ENCODE measurements around the gene BMP8B.
"Not testable (repeated sequence)": the region's sequence is repeated elsewhere in the genome, so short reads cannot be mapped to it uniquely, and the experiment has no call there.

BMP8B gene

DNA sequence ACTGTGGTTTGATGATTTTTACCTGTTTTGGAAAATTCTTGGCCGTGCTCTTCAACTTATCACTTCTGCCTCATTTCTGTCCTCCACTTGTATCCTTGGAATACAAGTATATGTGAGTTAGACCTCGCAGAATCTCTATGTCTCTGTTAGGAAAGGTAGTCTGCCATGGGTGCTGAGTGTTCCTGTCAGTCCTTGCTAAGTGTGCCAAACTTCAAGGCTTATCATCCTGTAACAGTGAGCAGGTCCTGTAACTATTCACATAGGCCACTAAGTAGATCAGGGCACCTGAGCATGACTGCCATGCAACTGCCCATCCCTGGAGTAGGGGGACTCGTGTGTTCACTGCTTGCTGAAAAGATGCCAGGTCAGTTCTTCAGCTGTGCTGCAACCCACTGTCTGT, 24.2 kb upstream of the BMP8B start:
- DNase-seq (ENCODE audit: low read depth), result no peak

DNA sequence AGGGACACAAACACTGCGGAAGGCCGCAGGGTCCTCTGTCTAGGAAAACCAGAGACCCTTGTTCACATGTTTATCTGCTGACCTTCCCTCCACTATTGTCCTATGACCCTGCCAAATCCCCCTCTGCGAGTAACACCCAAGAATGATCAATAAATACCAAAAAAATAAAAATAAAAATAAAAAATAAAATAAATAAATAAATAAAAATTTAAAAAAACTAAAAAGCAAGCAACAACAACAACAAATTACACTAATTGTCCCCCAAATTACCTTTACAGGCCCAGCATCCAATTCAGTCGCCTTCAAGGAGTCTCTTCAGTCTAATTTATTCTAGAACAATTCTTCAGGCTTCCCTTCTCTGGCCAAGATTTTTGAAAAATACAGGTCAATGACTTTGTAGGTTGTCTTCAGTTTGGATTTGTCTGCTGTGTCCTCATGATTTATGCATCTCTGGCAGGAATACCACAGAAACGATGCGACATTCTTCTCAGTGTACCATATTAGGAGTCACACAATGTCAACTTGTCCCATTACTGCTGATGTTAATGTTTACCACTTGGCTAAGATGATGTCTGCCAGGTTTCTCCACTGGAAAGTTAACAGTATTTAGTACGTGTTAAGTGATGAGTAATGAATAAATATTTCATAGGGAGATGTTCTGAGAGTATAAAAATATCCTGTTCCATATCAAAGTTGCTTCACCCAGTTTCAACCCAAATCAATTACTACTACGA, 20.3 kb upstream of the BMP8B start:
- no peak for DNase-seq (ENCODE audit: low read depth)

DNA sequence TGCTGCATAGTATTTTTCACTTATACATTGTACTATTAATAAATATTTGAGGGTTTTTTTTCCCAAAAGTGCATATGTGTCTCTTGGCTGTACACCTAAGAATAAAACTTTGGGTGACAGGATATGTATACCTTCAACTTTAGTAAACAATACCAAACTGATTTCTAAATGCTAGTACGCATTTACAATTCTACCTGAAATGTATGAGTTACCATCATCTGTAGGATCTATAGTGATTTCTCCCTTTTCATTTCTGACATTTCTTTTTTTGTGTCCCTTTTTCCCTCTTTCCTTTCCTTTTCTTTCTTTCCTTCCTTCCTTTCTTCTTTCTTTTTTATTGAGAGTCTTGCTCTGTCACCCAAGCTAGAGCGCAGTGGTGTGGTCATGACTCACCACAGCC, 16.7 kb upstream of the BMP8B start:
- DNase-seq (ENCODE audit: low read depth), result no peak

GRCh38 chr1:39802496-39803260, 14.0 kb upstream of the BMP8B start:
- no peak for DNase-seq (ENCODE audit: low read depth)

DNA sequence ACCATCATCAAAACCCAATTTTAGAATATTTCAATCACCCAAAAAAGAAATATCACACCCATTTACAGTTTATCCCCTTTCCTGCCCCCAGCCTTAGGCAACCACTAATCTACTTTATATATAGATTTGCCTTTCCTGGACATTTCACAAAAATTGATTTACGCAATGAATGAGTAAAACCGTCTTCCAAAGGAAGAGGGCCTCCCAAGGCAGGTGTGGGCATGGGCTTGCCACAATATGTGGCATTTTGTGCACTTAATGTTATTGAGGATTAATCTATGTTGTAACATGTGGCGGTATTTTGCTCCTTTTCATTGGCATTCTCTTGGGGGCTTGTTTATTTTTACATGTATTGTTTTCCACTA, 11.8 kb upstream of the BMP8B start:
- no peak for DNase-seq (ENCODE audit: low read depth)

GRCh38 chr1:39799770-39800470, 11.3 kb upstream of the BMP8B start:
- peak; percentile 60 for DNase-seq (ENCODE audit: low read depth)

DNA sequence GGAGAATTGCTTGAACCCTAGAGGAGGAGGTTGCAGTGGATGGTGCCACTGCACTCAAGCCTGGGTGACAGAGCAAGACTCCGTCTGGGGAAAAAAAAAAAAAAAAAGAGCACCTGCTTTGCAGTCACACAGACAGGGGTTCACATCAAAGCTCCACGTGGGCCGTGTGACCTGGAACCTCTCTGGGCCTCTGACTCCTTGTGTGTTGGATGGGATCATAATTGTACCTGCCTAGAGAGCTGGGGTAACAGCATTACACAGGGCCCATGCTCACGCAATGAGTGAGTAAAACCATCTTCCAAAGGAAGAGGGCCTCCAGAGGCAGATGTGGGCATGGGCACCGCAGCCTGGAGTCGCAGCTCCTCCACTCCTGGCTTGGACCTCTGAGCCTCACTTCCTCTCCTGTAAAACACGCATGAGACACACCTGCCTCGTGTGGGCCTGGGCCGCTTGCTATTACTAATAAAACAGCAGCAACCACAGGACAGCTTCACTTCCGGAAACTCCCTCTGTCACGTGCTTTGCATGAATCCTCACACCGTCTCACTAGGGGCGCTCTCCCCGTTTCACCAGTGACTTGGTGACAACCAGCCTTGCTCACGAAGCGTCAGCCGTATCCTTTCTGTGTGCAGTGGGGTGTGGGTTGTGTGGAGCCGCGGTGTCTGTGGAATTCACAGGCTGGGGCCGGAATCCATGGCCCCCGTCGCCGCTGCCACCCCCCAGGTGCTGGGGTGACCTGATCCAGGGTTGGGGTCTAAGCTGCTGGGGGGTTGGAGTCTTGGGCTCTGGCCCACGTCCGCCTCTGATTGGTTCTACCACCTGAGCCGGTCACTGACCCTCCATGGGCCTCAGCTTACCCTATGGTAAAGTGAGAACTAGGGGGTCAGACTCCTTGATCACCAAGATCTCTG, 10.4 kb upstream of the BMP8B start:
- DNase-seq (ENCODE audit: low read depth), result peak; percentile 80

GRCh38 chr1:39795651-39796050, 7.0 kb upstream of the BMP8B start:
- no peak for DNase-seq (ENCODE audit: low read depth)

GRCh38 chr1:39791838-39792237, 3.2 kb upstream of the BMP8B start:
- no peak for DNase-seq (ENCODE audit: low read depth)

- DNase-seq (ENCODE audit: low read depth), result no peak
Measured at GRCh38 chr1:39789571-39790110, 976 bp upstream of the BMP8B start.

GRCh38 chr1:39788426-39788757, 273 bp downstream of the BMP8B start:
- DNase-seq (ENCODE audit: low read depth), result no peak

- not testable (repeated sequence) for DNase-seq (ENCODE audit: low read depth)
Measured at GRCh38 chr1:39787964-39788363, 701 bp downstream of the BMP8B start.

DNA sequence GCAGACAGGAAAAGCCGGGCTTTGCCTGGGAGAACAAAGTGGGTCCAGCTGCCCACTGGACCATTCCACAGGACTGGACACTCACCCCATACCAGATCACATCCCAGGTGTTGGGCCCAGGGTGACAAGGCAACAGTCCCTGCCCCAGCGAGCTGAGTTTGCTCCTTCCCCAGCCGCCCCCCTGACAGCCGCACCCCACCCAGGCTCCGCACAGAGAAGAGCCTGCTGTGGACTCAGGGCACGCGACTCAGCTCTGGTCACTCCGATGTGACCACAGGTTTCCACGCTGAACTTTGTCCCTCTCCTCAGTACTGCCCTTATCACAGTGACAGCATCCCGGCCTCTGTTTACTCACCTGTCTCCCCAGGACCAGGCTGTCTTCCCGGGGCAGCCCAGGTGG, 1.2 kb downstream of the BMP8B start:
- DNase-seq (ENCODE audit: low read depth), result no peak

- DNase-seq (ENCODE audit: low read depth), result not testable (repeated sequence)
Measured at GRCh38 chr1:39787108-39787375, 1.6 kb downstream of the BMP8B start.

DNA sequence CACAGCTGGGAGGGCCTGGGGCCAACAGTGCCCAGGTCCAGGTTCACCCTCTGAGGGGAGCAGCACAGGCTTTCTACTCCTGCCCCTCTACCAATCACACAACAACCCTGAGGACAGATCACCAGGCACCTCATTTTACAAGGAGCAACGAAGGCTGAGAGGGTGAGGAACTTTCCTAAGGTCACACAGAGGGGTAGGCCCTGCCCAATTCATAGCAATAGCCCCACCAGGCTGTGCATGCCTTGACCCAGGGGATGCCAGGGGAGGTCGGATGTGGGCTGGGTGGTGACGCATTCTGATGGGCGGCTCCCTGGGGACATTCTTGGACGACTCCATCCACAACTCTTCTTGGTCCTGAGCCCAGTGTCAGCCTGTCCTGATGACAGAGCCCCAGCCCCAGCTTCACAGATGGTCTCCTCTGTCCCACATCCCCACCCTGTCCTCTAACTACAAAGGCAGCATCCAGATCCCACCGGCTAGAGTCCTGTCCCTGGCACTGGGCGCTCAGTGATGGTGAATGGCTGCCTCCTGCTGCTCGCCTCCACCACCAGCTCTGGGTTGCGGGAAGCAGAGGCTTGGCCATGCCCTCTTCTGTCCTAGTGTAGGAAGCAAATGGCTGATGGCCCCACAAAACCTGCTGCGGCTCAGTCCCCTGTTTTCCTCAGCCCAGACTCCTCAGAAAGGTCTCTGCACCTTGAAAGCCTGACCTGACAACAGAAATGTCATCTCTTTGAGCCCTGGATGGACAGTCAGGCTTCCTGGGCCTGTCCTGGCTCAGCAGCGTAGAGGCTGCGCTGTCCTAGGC, 2.2 kb downstream of the BMP8B start:
- DNase-seq (ENCODE audit: low read depth), result not testable (repeated sequence)

- DNase-seq (ENCODE audit: low read depth), result not testable (repeated sequence)
Measured at GRCh38 chr1:39782685-39783084, 6.0 kb downstream of the BMP8B start.

- no peak for DNase-seq (ENCODE audit: low read depth)
Measured at GRCh38 chr1:39782103-39782502, 6.6 kb downstream of the BMP8B start.

GRCh38 chr1:39781349-39781715, 7.3 kb downstream of the BMP8B start:
- DNase-seq (ENCODE audit: low read depth), result no peak

DNA sequence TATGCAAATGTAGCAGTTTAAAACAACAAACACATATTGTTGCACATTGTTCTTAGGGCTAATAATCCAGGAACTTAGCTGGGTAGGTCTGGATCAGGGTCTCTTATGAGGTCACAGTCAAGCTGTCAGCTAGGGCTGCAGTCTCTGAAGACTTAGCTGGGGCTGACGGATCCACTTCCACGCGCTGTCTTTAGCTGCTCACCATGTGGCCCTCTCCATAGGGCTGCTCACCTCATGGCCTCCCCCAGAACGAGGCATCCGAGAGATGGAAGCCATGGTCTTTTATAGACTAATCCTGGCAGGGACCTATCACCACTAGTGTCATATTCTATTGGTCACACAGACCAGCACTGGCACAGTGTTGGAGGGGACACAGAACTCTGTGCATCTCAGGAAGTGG, 8.8 kb downstream of the BMP8B start:
- no peak for DNase-seq (ENCODE audit: low read depth)

- no peak for DNase-seq (ENCODE audit: low read depth)
Measured at GRCh38 chr1:39779137-39779536, 9.5 kb downstream of the BMP8B start.

- not testable (repeated sequence) for DNase-seq (ENCODE audit: low read depth)
Measured at GRCh38 chr1:39778463-39779099, 10.1 kb downstream of the BMP8B start.
